Fibroblast of peridontal ligament (primary cell): ENCODE measurements around the gene ASCC2.
"Not testable (repeated sequence)": the region's sequence is repeated elsewhere in the genome, so short reads cannot be mapped to it uniquely, and the experiment has no call there.

ENCODE experiments used
- DNase-seq: peaks from one replicate; pipeline ENCODE4 v3.0.0-alpha.2; 2010; ENCODE audit errors: extremely low read depth

Gene ASCC2, protein sequence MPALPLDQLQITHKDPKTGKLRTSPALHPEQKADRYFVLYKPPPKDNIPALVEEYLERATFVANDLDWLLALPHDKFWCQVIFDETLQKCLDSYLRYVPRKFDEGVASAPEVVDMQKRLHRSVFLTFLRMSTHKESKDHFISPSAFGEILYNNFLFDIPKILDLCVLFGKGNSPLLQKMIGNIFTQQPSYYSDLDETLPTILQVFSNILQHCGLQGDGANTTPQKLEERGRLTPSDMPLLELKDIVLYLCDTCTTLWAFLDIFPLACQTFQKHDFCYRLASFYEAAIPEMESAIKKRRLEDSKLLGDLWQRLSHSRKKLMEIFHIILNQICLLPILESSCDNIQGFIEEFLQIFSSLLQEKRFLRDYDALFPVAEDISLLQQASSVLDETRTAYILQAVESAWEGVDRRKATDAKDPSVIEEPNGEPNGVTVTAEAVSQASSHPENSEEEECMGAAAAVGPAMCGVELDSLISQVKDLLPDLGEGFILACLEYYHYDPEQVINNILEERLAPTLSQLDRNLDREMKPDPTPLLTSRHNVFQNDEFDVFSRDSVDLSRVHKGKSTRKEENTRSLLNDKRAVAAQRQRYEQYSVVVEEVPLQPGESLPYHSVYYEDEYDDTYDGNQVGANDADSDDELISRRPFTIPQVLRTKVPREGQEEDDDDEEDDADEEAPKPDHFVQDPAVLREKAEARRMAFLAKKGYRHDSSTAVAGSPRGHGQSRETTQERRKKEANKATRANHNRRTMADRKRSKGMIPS

DNA sequence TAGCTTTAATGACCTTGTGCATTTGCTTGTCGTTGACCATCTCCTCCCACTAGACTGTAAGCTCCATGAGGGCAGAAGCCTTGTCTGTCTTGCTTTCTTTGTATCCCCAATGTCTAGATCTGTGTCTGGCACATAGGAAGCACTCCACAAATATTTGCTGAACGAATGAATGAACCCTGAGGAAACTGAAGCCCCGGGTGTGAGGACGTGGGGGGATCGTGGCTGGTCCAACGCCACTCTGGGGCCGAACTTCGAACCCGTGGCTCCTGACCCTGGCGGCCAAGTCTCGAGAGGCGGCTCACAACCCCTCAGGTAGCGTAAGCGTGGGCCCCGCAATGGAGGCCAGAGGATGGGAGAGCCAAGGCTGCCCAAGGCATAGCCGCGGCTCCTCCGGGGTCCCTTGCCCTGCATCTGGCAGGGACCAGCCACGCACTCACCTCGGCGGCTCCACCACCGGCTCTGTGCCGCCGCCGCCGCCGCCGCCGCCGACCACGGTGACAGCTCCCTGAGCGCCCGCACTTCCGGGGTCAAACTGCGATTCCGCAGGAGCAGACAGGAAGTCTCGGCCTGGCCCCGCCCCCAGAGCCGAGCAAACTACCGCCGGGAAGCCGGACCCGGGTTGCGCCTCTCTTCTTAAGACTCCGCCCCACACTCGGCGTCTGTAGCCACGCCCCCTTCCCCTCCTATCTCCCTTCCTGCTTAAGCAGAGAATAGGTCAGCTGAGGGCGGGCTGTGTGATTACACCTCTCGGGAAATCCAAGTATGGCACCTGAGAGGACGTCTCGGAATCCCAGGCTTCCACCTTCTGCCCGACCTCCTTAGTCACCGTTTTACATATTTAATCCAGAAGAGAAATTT is at the start of gene ASCC2:
Gene ASCC2 (minus strand): TSS at position 534 of the 858 bp plus-strand sequence. CDS start 5,949 bp downstream, outside the sequence.
- peak; percentile 94 for DNase-seq

DNA sequence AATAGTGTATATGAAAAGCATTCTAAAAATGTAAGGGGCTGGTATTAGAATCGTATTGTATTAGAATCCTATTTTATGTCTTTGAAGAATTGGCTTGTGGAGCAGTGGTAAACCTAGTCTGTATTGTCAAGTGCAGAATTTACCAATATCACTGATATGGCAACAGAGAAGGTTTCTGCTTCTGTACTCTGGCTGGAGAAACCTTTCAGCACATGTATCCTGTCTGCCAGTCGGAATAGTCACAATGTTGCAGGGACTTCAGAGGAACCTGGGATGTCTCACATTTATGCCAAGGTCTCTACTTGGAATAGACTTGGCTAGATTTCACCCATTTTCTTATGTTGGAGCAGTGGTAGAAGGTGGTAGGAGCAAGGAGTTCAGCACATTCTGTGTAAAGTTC is 49.3 kb upstream of the ASCC2 start:
- no peak for DNase-seq

DNA sequence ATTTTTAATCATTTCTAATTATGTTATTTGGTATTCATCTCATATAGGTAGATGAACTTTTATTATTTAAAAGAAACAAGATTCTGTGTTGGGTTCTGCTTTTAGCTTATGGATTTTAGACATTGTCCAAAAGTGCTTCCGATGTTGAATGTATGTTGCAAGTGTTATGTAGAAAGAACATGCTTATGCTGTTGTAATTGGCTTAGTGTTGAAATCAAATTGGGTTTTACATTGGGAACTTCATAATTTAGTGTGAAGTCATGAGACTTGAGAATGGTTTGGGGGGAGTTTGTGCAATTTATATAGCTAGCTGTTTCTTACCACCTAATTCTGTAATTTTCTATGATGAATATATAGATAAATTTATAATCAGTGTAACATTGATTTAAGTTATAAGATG is 48.5 kb upstream of the ASCC2 start:
- DNase-seq: no peak

DNA sequence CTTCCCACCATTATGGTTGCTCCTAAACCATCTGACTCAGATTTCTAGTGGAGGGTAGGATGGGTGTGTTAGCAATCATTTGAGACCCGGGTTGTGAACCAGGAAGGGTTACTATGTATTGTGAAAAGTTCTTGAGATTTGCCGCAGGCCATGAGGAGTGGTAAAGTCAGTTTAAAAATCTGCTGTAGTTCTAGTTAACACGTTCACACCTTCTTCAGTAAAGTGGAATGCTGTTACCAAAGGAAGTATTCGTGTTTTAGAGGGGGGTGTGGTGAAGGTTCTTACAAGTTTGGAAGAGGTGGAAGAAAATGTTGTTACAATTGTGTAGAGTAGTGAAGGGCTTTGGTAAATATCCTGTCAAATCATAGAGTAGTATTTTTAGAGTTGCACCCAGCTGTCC is 47.5 kb upstream of the ASCC2 start:
- DNase-seq: no peak

DNA sequence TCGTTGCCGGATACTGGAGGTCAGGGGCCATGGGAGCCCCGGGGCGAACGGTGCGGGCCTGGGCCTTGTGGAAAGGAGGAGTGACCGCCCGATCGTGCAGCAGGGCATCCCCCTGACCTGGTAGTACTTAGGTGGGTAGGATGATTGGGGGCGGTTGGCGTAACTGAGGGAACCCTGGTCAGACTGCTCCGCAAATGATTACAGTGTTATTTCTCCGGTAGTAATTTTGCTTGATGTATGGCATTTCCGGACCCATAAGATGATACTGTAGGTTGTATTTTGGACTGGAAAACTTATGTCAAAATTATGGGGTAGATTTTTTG is 45.7 kb upstream of the ASCC2 start:
- DNase-seq: peak; percentile 8

DNA sequence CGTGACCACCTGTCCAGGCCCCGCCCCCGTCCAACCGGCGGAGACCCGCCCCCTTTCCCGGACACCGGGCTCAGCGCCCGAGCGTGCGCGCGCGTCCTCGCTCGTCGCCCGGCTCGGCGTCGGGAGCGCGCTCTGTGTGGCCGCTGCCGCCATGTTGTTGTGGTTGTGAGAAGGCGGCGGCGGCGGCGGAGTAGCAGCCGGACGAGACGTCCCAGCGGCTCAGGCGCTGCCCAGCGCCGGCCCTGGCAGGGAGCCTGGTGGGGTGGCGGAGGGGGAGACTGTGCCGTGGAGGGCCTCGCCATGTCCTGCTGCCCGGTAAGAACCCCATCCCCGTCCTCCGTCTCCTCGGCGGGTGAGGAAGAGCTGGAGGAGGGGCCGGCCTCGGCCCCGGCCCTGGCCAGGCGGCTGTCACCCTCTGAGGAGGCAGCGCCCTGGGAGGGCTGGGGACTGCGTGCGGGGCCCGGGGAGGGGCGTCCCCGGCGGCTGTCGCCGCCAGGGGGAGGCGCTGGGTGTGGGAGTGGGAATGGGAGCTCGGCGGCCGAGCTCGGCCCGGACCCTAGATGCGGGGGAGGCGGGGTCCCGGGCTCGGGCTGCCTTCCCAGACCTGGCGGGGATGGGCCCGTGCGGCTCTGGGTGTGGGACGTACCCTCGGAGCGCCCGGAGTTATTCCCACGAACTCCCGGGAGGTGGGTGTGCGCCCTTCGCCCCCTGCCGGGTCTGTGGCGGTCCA is 45.1 kb upstream of the ASCC2 start, which contains the start of gene MTMR3:
Gene MTMR3 (plus strand): TSS at position 130 of the 730 bp plus-strand sequence. CDS start 87,886 bp downstream, outside the sequence.
- DNase-seq: peak; percentile 78

DNA sequence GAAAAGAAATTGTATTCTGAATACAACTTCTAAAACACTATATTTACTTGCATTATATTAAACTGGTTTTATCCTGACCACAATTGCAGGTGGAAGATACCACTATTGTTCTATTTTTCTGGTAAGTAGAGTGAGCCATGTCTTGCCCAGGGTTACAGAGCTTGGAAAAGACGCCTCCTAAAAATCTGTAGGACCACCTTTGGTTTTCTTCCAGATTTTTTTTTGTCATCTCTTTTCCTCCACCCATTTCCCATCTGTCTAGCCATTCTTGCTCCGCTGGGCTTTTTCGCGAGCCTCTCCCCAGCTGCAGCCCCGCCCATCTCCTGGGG is 44.6 kb upstream of the ASCC2 start:
- DNase-seq: no peak

DNA sequence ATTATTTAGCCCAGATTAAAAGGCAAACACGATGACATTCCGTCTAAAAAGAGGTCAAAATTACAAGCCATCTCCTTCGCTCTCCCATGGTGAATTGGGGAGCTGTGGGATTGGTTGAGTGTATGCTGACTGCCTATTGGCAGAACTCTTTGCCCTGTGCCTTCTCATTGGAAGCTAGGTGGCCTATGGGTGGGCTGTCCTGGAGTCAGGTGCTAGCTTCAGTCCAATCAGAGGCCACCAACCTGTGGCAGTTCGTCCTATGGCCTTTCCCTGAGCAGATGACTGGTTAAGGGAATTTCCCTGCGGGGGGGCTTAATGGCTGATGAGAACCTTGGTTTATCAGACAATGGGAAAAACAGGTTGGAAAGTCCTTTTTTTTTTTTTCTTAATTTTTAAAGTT is 41.7 kb upstream of the ASCC2 start:
- DNase-seq: no peak

DNA sequence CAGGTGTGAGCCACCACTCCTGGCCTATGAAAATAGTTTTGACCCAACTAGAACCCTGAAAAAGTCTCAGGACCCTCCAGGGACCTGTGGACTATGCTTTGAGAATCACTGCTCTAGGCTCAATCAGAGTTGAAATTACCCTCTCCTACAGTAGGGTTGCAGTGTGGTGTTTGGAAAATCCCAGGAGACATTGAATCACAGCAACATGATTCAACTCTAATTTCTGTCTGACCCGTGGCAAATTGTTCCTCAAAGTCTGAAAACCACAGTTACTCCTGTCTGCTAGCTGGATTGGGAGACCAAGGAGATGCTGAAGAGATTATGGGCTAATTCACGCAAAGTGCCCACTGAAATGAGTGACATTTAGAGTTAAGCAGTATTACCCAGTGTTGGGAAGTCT is 39.5 kb upstream of the ASCC2 start:
- peak; percentile 83 for DNase-seq

DNA sequence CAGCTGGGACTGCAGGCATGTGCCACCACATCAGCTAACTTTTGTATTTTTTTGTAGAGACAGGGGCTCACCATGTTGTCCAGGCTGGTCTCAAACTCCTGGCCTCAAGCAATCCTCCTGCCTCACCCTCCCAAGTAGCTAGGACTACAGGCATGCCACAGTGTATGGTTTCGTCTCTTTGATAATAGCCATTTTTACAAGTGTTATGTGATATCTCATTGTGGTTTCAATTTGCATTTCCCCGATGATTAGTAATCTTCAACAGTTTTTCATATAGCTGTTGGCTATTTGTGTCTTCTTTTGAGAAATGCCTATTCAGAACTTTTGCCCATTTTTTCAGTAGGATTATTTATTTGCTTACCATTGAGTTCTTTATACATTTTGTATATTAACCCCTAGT is 35.9 kb upstream of the ASCC2 start:
- DNase-seq: no peak

DNA sequence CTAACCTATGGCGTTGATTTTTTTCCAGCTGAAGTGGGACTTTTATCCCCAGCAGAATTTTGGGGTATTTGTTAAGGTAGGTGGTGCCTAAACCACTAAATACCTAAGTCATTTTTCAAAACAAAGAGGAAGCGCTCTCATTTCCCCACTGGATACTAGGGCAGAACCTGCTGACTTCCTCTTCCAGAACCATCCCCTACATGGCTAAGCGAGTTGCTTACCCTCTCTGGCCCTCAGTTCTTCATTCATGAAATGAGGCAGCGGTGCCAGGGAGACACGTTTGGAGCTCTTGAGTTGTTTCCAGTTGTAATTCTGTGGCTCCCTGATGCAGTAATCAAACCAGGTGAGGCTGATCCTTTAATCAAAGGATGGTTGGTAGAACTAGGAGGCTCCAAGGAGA is 34.9 kb upstream of the ASCC2 start:
- no peak for DNase-seq

DNA sequence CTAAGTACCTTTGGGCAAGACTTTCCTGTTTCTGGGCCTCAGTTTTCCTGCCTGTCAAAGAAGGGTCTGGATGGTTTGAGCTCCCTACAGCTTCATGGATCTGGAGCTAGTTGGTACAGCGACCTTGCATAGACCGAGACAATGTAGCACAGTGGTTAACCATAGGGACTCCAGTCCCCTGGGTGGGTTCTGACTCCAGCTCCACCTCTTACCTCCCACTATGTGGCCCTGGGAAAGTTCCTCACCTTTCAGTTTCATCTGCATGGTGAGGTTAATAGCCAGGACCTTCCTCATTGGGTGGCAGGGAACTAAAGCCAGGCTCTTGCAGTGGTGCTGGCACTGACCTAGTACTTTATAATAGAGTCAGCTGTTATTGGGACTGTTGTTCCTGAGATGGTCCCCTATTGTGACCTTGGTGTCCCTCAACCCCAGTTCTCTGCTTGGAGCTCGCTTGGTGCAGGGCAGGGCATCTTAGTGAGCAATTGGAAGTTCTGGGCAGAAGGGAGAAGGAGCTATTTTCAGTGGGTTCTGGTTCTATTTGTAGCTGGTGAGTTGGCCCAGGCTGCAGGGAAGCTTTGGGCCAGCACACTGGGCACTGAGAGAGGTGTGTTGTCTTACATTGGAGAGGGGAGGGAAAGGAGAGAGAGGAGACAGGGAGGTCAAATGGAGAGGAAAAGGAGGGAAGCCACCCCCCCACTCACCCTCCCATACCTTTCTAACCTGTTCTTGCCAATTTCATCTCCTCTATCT is 34.2 kb upstream of the ASCC2 start:
- DNase-seq: no peak

DNA sequence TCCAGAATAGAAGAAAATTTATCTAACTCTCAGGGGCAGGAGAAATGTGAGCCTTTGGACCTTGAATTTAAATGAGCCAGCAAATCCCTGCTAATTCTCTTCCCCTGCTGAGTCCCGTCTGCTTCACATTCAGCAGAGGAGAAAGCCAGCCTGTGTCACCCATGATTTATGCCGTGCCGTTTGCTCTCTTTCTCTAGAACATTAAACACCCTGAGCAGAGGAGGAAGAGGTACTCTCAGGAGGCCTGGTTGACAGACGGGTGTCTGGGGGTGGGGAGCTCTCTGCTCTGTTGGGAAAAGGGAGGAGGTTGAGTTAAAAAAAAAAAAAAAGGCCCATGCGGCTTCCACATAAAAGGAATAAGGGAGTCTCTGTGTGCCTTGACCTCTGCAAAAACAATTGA is 33.6 kb upstream of the ASCC2 start:
- no peak for DNase-seq

DNA sequence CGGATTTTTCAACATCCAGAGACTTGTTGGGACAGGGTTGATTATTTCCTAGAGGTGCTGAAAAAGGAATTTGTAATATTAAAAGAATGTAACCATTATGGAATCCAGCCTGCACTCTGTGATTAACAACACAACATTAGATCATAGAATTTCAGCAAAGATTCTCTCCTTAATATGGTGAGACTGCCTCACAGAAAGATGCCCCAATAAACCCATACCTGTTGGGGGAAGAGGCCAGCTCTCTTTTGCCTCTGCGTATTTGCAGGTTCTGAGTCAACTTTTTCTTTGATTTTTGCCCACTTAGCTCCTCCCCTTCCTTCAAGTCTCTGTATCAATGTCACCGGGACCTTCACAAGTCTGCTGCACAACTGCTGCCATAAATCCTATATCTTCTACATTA is 32.5 kb upstream of the ASCC2 start:
- no peak for DNase-seq

DNA sequence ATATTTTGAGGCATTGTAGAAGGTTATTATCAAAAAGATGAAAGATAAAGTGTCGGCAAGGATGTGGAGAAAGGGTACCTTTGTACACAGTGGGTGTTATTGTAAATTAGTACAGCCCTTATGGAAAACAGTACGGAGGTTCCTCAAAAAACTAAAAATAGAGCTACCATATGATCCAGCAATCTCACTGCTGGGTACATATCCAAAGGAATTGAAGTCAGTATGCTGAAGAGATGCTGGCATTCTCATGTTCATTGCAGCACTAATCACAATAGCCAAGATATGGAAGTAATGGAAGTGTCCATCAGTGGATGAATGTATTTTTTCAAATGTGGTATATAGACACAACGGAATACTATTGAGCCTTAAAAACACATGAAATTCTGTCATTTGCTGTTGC is 29.8 kb upstream of the ASCC2 start:
- no peak for DNase-seq

DNA sequence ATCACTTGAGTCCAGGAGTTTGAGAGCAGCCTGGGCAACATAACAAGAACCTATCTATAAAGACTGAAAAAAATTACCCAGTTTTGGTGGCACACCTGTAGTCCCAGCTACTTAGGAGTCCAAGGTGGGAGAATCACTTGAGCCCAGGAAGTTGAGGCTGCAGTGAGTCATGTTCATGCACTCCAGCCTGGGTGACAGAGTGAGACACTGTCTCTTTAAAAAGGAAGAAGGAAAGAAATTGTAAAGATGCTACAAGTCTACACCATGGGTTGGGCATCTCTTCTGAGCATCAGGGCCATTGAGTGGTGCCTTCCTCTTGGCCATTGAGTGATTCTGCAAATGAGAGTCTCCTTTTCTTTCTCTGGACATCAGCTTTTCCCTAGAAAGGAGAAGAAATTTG is 29.2 kb upstream of the ASCC2 start:
- no peak for DNase-seq

DNA sequence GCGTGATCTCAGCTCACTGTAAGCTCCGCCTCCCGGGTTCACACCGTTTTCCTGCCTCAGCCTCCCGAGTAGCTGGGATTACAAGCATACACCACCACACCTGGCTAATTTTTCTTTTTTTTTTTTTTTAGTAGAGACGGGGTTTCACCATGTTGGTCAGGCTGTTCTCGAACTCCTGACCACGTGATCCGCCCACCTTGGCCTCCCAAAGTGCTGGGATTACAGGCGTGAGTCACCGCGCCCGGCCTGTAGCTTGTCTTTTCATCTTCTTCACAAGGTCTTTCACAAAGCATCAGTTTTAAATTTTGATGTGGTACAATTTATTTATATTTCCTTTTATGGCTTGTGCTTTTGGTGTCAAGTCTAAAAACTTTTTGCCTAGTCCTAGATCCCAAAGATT is 27.5 kb upstream of the ASCC2 start:
- DNase-seq: not testable (repeated sequence)

DNA sequence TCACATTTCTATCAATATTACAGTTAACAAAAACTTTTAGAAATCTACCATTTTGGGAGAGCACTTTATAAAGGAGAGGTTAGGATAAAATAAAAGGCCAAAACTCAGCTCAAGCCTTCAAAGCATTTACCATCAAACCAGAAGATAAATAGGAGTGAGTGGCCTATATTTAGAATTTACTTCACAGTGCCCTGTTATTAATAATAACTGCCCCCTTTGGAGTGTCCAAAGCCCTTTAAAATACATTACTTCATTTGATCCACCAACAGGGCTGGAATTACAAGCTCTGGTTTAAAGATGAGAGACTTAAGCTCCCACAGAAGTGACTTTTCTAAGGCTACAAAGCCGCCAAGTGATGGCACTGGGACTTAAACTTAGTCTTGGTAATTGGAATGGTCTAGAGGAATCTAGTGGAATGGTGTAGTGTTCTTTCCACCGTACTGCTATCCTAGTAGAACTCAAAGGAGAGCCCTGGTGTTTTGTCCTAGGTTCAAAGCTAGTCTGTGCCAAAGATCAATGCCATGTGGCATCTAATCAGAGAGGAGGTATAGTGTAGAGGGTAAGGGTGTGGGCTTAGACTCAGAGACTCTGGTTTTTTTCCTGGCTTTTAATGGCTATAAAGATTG is 23.7 kb upstream of the ASCC2 start:
- no peak for DNase-seq

DNA sequence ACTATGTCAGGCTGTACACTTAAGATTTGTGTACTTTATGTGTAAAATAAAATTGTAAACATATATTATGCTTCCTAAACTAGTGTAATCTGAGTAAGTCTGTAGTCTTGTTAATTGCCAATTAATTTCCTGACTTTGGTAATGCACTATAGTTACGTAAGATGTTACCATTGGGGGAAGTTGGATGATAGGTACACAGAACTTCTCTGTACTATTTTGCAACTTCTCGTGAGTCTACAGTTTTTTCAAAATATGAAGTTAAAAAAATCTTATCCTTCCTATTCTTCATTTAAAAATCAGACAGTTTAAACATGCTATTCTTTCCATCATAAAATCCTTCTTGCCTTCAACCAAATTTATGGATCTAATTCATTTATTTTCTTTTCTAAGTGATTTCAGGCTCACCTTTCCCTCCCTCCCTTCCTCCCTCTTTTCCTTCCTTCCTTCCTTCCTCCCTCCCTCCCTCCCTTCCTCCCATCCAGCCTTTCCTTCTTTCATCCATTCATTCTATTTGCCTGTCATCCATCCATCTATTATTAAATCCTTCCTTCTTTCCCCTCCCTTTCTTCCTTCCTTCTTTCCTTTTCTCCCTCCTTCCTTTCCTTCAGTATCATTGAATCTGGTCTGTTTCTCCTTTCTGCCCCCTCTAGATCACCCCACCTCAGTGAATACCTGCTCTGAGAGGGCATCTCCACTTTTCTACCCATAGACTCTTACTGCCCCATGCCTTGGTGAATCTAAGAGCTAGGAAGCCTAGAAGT is 22.1 kb upstream of the ASCC2 start:
- DNase-seq: no peak

DNA sequence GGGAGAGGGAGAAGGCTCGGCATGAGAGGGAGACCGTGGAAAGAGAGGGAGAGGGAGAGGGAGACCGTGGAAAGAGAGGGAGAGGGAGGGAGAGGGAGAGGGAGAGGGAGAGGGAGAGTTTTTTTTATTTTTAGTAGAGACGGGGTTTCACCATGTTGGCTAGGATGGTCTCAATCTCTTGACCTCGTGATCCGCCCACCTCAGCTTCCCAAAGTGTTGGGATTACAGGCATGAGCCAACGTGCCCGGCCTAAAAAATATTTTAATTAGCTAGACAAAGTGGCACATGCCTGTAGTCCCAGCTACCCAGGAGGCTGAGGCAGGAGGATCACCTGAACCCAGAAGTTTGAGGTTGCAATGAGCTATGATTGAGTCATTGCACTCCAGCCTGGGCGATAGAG is 21.0 kb upstream of the ASCC2 start:
- DNase-seq: not testable (repeated sequence)
